HepG2 (cell line): ENCODE results near the gene GFER. TPM values are rescaled to one million over a fixed set of nuclear protein-coding genes. Genes with fewer than 3 reads are reported as not detected.

Experiments used
- AKAP8 ChIP-seq: sonication (generic); formaldehyde crosslinking; IDR thresholded peaks from 2 replicates; pipeline ENCODE4 v1.5.1; 2020; ENCODE audit warnings: mild to moderate bottlenecking, missing genetic modification reagents
- CC2D1A ChIP-seq: sonication (generic); formaldehyde crosslinking; IDR thresholded peaks from 2 replicates; pipeline ENCODE4 v1.8.1; 2023; ENCODE audit warnings: mild to moderate bottlenecking, missing genetic modification reagents
- CCAR2 ChIP-seq: fragments of 200-400 bp; formaldehyde crosslinking; optimal IDR thresholded peaks from 2 replicates; pipeline ENCODE3; 2018; ENCODE audit warnings: low read depth, mild to moderate bottlenecking, low read length, moderate library complexity
- DMAP1 ChIP-seq: IDR thresholded peaks from 2 replicates; pipeline ENCODE4 v1.6.1; 2016
- DRAP1 ChIP-seq: IDR thresholded peaks from 2 replicates; pipeline ENCODE4 v1.6.1; 2016; ENCODE audit warnings: missing genetic modification reagents, missing compliant biosample characterization
- FOSL2 ChIP-seq: sonication (generic); formaldehyde crosslinking; IDR thresholded peaks from 2 replicates; pipeline ENCODE4 v1.4.0; 2020; ENCODE audit warnings: missing genetic modification reagents
- GATA4 ChIP-seq: sonication (generic); IDR thresholded peaks from 2 replicates; pipeline ENCODE4 v1.6.1; 2016; ENCODE audit warnings: antibody characterized with exemption, low read depth, borderline replicate concordance
- GFI1 ChIP-seq: sonication (generic); formaldehyde crosslinking; IDR thresholded peaks from 2 replicates; pipeline ENCODE4 v1.5.0; 2020; ENCODE audit warnings: missing genetic modification reagents, mild to moderate bottlenecking, borderline replicate concordance
- JARID2 ChIP-seq: sonication (generic); formaldehyde crosslinking; IDR thresholded peaks from 2 replicates; pipeline ENCODE4 v1.8.1; 2023; ENCODE audit warnings: missing genetic modification reagents, inconsistent platforms; ENCODE audit not compliant: insufficient replicate concordance
- NR1H2 ChIP-seq: sonication (generic); formaldehyde crosslinking; IDR thresholded peaks from 2 replicates; pipeline ENCODE4 v1.8.1; 2022; ENCODE audit warnings: low read depth, missing genetic modification reagents, borderline replicate concordance
- POLR2G ChIP-seq: fragments of 200-400 bp; formaldehyde crosslinking; IDR thresholded peaks from 2 replicates; pipeline ENCODE4 v1.6.1; 2018; ENCODE audit warnings: mild to moderate bottlenecking, low read depth, low read length, moderate library complexity
- RFX3 ChIP-seq: IDR thresholded peaks from 2 replicates; pipeline ENCODE4 v1.6.1; 2016; ENCODE audit warnings: missing biosample characterization, missing genetic modification reagents
- STAG1 ChIP-seq: sonication (generic); formaldehyde crosslinking; IDR thresholded peaks from 2 replicates; pipeline ENCODE4 v1.4.0; 2020; ENCODE audit warnings: missing genetic modification reagents
- TAF1 ChIP-seq: sonication (generic); formaldehyde crosslinking; IDR thresholded peaks from 2 replicates; pipeline ENCODE4 v1.4.0; 2020; ENCODE audit warnings: missing genetic modification reagents
- ZBTB10 ChIP-seq: sonication (generic); formaldehyde crosslinking; IDR thresholded peaks from 2 replicates; pipeline ENCODE4 v1.4.0; 2020; ENCODE audit warnings: missing genetic modification reagents, borderline replicate concordance
- ZBTB7B ChIP-seq: sonication (generic); formaldehyde crosslinking; IDR thresholded peaks from 2 replicates; pipeline ENCODE4 v1.4.0; 2020; ENCODE audit warnings: missing genetic modification reagents
- ZFYVE20 ChIP-seq: sonication (generic); formaldehyde crosslinking; IDR thresholded peaks from 2 replicates; pipeline ENCODE4 v1.8.0; 2023; ENCODE audit warnings: low read depth, mild to moderate bottlenecking, moderate library complexity, missing genetic modification reagents, borderline replicate concordance
- ZNF281 ChIP-seq: sonication (generic); formaldehyde crosslinking; IDR thresholded peaks from 2 replicates; pipeline ENCODE4 v1.4.0; 2020; ENCODE audit warnings: missing genetic modification reagents, borderline replicate concordance
- ZNF441 ChIP-seq: sonication (generic); formaldehyde crosslinking; IDR thresholded peaks from 2 replicates; pipeline ENCODE4 v1.7.0; 2021; ENCODE audit warnings: missing genetic modification reagents, borderline replicate concordance
- ZNF619 ChIP-seq: sonication (generic); formaldehyde crosslinking; IDR thresholded peaks from 2 replicates; pipeline ENCODE4 v1.4.0; 2020; ENCODE audit warnings: mild to moderate bottlenecking, missing genetic modification reagents
- ZNF770 ChIP-seq: sonication (generic); formaldehyde crosslinking; IDR thresholded peaks from 2 replicates; pipeline ENCODE4 v1.5.0; 2020; ENCODE audit warnings: mild to moderate bottlenecking, missing genetic modification reagents
- ZSCAN12 ChIP-seq: sonication (generic); formaldehyde crosslinking; IDR thresholded peaks from 2 replicates; pipeline ENCODE4 v1.9.0; 2021; ENCODE audit warnings: mild to moderate bottlenecking, missing genetic modification reagents
- polyA plus RNA-seq, 8 experiments: library from polyadenylated mRNA; depleted of rRNA in 3 of 8; stranded (reverse) in 7 of 8; unstranded in 1 of 8; fragments of >200 nt; fragmentation: Illumina TruSeq in 4 of 8; extraction: Trizol in 4 of 8; gene quantifications; 2 replicates each; pipeline versions ENCODE4 v1.2.1 to v1.2.3, GENCODE V29; 2011 to 2016; ENCODE audit warnings: low read depth in 4 of 8, missing spikeins in 1 of 8, mixed read lengths in 1 of 8; ENCODE audit not compliant: insufficient read depth in 1 of 8
- total RNA-seq, 5 experiments: library from RNA; depleted of rRNA; stranded (reverse); fragments of >200 nt; fragmentation: Illumina TruSeq; extraction: Trizol; gene quantifications; 2 replicates each; pipeline ENCODE4 v1.2.3, GENCODE V29; 2016; ENCODE audit warnings: low read depth in 1 of 5

The GFER gene
- total and polyA plus RNA-seq, 2 of the 13 experiments (the other 11 are each of a cell fraction or from before 2014, with no cell fraction given), result 28.6 to 71.7 TPM

GRCh38 chr16:1959269-1960039 lies 24.5 kb upstream of the GFER start, which contains the start of gene NDUFB10 (continued):
- peak; percentile 57; the same call in 1 of the 2 replicates for TF ChIP-seq GATA4
- TF ChIP-seq RFX3 (CRISPR knock-in tag), result no peak
- peak; percentile 69 for TF ChIP-seq JARID2 (CRISPR knock-in tag)
- TF ChIP-seq FOSL2 (CRISPR knock-in tag), result peak; percentile 30; the same call in 1 of the 2 replicates
- TF ChIP-seq AKAP8 (CRISPR knock-in tag), result peak; percentile 59; the same call in 1 of the 2 replicates
- TF ChIP-seq POLR2G, result peak; percentile 98
- TF ChIP-seq ZNF770 (CRISPR knock-in tag), result peak; percentile 99
- TF ChIP-seq ZBTB7B (CRISPR knock-in tag), result peak; percentile 22; the same call in 1 of the 2 replicates
- TF ChIP-seq STAG1 (CRISPR knock-in tag), result peak; percentile 57
- no peak for TF ChIP-seq ZFYVE20 (CRISPR knock-in tag)
- TF ChIP-seq GFI1 (CRISPR knock-in tag), result peak; percentile 56; the same call in 1 of the 2 replicates
- TF ChIP-seq CCAR2, result no peak
- TF ChIP-seq CC2D1A (CRISPR knock-in tag), result no peak
- peak; percentile 96 for TF ChIP-seq TAF1 (CRISPR knock-in tag)
- TF ChIP-seq NR1H2 (CRISPR knock-in tag), result 0 out of 2 replicates have a peak, but pooled peaks have one; percentile 13
- peak; percentile 58; the same call in 1 of the 2 replicates for TF ChIP-seq DMAP1
- TF ChIP-seq DRAP1 (CRISPR knock-in tag), result peak; percentile 71; the same call in 1 of the 2 replicates
- TF ChIP-seq ZBTB10 (CRISPR knock-in tag), result no peak
- peak; percentile 72 for TF ChIP-seq ZNF619 (CRISPR knock-in tag)
- no peak for TF ChIP-seq ZNF281 (CRISPR knock-in tag)
- 0 out of 2 replicates have a peak, but pooled peaks have one; percentile 47 for TF ChIP-seq ZSCAN12 (CRISPR knock-in tag)
- TF ChIP-seq ZNF441 (CRISPR knock-in tag), result peak; percentile 77; the same call in 1 of the 2 replicates
